ENCODE data around the gene VDAC1.

DNA sequence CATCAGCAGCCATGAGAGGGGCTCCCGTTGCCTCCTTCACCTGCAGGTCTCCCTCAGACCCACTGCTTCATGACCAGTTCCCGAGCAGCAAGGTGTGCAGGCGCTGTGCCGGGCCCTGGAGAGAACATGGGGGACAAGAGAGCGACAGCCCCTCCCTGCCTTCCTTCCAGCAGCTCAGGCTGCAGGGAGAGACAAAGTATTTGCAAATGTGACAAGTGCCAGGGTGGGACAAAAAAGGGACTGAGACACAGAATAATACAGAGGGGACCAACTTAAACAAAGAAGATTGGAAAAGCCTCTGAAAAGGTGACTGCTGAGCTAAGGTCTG lies 22.5 kb upstream of the VDAC1 start:
- TF ChIP-seq, protein P1, sequence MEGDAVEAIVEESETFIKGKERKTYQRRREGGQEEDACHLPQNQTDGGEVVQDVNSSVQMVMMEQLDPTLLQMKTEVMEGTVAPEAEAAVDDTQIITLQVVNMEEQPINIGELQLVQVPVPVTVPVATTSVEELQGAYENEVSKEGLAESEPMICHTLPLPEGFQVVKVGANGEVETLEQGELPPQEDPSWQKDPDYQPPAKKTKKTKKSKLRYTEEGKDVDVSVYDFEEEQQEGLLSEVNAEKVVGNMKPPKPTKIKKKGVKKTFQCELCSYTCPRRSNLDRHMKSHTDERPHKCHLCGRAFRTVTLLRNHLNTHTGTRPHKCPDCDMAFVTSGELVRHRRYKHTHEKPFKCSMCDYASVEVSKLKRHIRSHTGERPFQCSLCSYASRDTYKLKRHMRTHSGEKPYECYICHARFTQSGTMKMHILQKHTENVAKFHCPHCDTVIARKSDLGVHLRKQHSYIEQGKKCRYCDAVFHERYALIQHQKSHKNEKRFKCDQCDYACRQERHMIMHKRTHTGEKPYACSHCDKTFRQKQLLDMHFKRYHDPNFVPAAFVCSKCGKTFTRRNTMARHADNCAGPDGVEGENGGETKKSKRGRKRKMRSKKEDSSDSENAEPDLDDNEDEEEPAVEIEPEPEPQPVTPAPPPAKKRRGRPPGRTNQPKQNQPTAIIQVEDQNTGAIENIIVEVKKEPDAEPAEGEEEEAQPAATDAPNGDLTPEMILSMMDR (IDR thresholded peaks at IDR 0.05), result no peak
- TF ChIP-seq EZH2 (IDR thresholded peaks at IDR 0.05) (no peak), EZH2phosphoT487 (IDR thresholded peaks at IDR 0.05) (no peak)
